OCI-LY3 (cell line): ENCODE results near the gene CRCP.
"Not testable (repeated sequence)": the region's sequence is repeated elsewhere in the genome, so short reads cannot be mapped to it uniquely, and the experiment has no call there.

Experiments used
- H2AFZ ChIP-seq: fragments of 200-600, 300-600 bp; shearing (Covaris generic); 2 replicates; pipeline ENCODE4 v1.6.0; 2014; ENCODE audit warnings: antibody characterized with exemption, low read depth, low read length
- H3K27ac ChIP-seq: fragments of 200-600, 300-600 bp; sonication (generic); 2 replicates; pipeline ENCODE4 v1.5.1; 2014; ENCODE audit warnings: mild to moderate bottlenecking, low read length, moderate library complexity, mixed read lengths
- H3K27me3 ChIP-seq: fragments of 200-600, 300-600 bp; sonication (generic); 2 replicates; pipeline ENCODE4 v1.6.1; 2014; ENCODE audit warnings: low read depth, low read length, mixed read lengths
- H3K36me3 ChIP-seq: fragments of 200-600, 300-600 bp; sonication (generic); replicated peaks from 2 replicates; pipeline ENCODE3; 2014; ENCODE audit warnings: low read depth, low read length, mixed read lengths
- H3K4me1 ChIP-seq: fragments of 300-600, 200-600 bp; sonication (generic); 2 replicates; pipeline ENCODE4 v1.6.1; 2014; ENCODE audit warnings: low read length, mixed read lengths
- H3K4me2 ChIP-seq: fragments of 200-600, 300-600 bp; sonication (generic); 2 replicates; pipeline ENCODE4 v1.6.1; 2014; ENCODE audit warnings: low read length, mixed read lengths
- H3K4me3 ChIP-seq: fragments of 300-600, 200-600 bp; sonication (generic); 2 replicates; pipeline ENCODE4 v1.5.1; 2014; ENCODE audit warnings: antibody characterized with exemption, mild to moderate bottlenecking, low read length, moderate library complexity
- H3K79me2 ChIP-seq: fragments of 300-600, 200-600 bp; shearing (Covaris generic); 2 replicates; pipeline ENCODE4 v1.6.1; 2014; ENCODE audit warnings: mild to moderate bottlenecking, low read length, mixed read lengths
- H3K9ac ChIP-seq: fragments of 300-600, 200-600 bp; shearing (Covaris generic); 2 replicates; pipeline ENCODE4 v1.6.0; 2014; ENCODE audit warnings: mild to moderate bottlenecking, low read length, moderate library complexity
- H3K9me3 ChIP-seq: fragments of 200-600, 300-600 bp; shearing (Covaris generic); 2 replicates; pipeline ENCODE4 v1.6.1; 2014; ENCODE audit warnings: low read length, mixed read lengths; ENCODE audit not compliant: insufficient read depth
- H4K20me1 ChIP-seq: fragments of 200-600, 300-600 bp; sonication (generic); 2 replicates; pipeline ENCODE4 v1.6.1; 2016; ENCODE audit warnings: low read length, mixed read lengths; ENCODE audit not compliant: insufficient read depth
- CTCF ChIP-seq: fragments of 200-600, 300-600 bp; sonication (generic); IDR thresholded peaks from 2 replicates; pipeline ENCODE4 v1.5.1; 2014; ENCODE audit warnings: antibody characterized with exemption, low read length, low read depth
- EZH2phosphoT487 ChIP-seq: fragments of 200-600 bp; shearing (Covaris generic); IDR thresholded peaks from 2 replicates; pipeline ENCODE4 v1.6.1; 2018; ENCODE audit warnings: antibody characterized with exemption, mixed run types, low read depth

The CRCP gene

DNA sequence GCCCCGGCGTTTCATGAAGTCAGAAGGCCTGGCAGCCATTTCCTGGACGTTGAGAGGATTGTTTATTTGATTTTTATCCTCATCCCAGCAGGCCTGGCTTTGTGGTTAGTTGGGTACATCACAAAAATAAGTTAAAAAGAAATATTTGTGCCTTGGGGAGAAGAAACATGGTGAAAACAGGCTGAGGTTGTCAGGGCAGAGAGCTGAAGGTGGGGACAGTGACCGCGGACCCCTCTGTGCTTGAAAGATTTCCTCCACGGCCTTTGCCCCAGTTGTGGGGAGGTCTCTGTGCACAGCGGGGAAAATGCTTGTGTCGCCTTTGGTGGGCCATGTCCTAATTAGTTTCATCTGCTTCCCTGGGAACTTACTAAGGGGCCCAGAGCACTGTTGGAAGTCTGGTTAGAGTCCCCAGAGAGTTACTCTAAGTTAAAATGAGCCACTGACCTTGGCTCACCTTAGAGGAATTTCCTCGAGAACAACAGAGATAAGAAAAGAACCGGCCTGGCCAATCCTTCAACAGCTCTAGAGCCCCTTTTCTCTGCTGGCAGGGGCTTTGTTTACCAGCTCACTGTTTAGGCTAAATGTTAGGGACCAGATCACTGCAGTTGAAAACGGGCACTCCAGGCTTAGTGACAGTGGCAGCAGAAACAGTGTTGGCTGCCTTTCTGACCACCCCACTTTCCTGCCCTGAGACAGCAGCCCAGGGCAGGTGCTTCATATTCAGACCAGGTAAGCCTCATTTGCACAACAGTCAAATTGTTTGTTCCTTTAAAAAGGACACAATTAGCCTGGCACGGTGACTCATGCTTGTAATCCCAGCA, 37.9 kb downstream of the CRCP start:
- no peak overlapping the region for H3K27ac ChIP-seq
- H3K4me2 ChIP-seq, result no peak overlapping the region
- H4K20me1 ChIP-seq, result no peaks in the 10 kb centered on the region
- peaks cover 31% of the 10 kb centered on the region for H3K36me3 ChIP-seq
- no peaks in the 10 kb centered on the region for H3K27me3 ChIP-seq
- no peaks in the 10 kb centered on the region for H3K9me3 ChIP-seq
- peaks cover 17% of the 10 kb centered on the region for H3K79me2 ChIP-seq
- no peaks in the 10 kb centered on the region for H3K4me1 ChIP-seq
- H3K9ac ChIP-seq, result no peak overlapping the region
- H2AFZ ChIP-seq, result no peak overlapping the region
- TF ChIP-seq CTCF (no peak), EZH2phosphoT487 (no peak)
- H3K4me3 ChIP-seq, result no peak overlapping the region

GRCh38 chr7:66153691-66154090, 39.0 kb downstream of the CRCP start:
- no peaks in the 10 kb centered on the region for H3K4me1 ChIP-seq
- peaks cover 36% of the 10 kb centered on the region for H3K36me3 ChIP-seq
- H2AFZ ChIP-seq, result no peak overlapping the region
- no peaks in the 10 kb centered on the region for H3K27me3 ChIP-seq
- no peaks in the 10 kb centered on the region for H4K20me1 ChIP-seq
- peaks cover 11% of the 10 kb centered on the region; the same call in 1 of the 2 replicates for H3K79me2 ChIP-seq
- H3K27ac ChIP-seq, result no peak overlapping the region
- H3K9ac ChIP-seq, result no peak overlapping the region
- no peaks in the 10 kb centered on the region for H3K9me3 ChIP-seq
- no peak overlapping the region for H3K4me2 ChIP-seq
- no peak for TF ChIP-seq EZH2phosphoT487
- TF ChIP-seq CTCF, result no peak
- H3K4me3 ChIP-seq, result no peak overlapping the region

- not testable (repeated sequence) for H3K9ac ChIP-seq, H3K4me3 ChIP-seq, H3K27me3 ChIP-seq, H3K79me2 ChIP-seq, H3K9me3 ChIP-seq, H2AFZ ChIP-seq, H3K4me2 ChIP-seq, H3K27ac ChIP-seq, H3K4me1 ChIP-seq, H4K20me1 ChIP-seq
- peaks cover 29% of the 10 kb centered on the region for H3K36me3 ChIP-seq
These were observed 41.4 kb downstream of the CRCP start for GRCh38 chr7:66156035-66156434.

DNA sequence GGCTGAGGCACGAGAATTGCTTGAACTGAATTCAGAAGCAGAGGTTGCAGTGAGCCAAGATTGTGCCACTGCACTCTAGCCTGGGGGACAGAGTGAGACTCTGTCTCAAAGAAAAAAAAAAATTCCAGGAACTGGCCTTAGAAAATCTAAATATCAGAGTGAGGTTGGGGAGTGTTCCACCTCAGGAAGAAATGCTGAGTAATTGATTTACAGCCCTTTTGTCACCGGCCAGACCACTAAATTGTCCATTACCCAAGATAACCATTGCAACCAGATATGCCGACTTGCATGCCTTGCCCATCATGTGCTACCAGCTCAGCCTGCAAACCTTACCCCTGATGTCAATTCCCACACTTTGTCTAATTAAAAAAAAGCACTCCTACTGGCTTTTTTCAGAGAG, 42.4 kb downstream of the CRCP start:
- Histone ChIP-seq H3K9me3 (no peaks in the 10 kb centered on the region), H3K9ac (no peak overlapping the region), H3K36me3 (peaks cover 25% of the 10 kb centered on the region), H3K27ac (no peak overlapping the region), H3K4me1 (no peaks in the 10 kb centered on the region), H3K4me2 (no peak overlapping the region), H3K27me3 (no peaks in the 10 kb centered on the region), H3K79me2 (no peaks in the 10 kb centered on the region), H3K4me3 (no peak overlapping the region), H2AFZ (no peak overlapping the region), H4K20me1 (no peaks in the 10 kb centered on the region)
- TF ChIP-seq EZH2phosphoT487 (no peak), CTCF (no peak)
